K562 (cell line): ENCODE measurements around the gene COX5A. TPM values are rescaled to one million over a fixed set of nuclear protein-coding genes. Genes with fewer than 3 reads are reported as not detected.
A peak's percentile ranks its signal among the peaks of the same experiment; 100 is the strongest.

Source experiments
- ATAC-seq: fragments of 200-7000 bp; cut with Tn5 transposase; 3 replicates; pipeline ENCODE4 v1.9.1; 2020; ENCODE audit warnings: moderate library complexity
- BruUV-seq: library from RNA; stranded (reverse); fragments of 400-500 nt; replicated peaks from 2 replicates; lab custom pipeline; 2021; lab: Mats Ljungman, UMichigan
- CTCF ChIA-PET: fragments of 300-600 bp; formaldehyde crosslinking; extraction: SDS; loops from one replicate; lab custom pipeline; 2021; ENCODE audit warnings: low intra/inter-chr PET ratio; lab: Yijun Ruan, JAX
- POLR2A ChIA-PET: fragments of 300-600, 350-650 bp; sonication (Branson Sonifier 250); formaldehyde crosslinking; extraction: SDS; loops from one replicate; lab custom pipeline; 2021; ENCODE audit warnings: antibody characterized with exemption, inconsistent platforms; lab: Yijun Ruan, JAX
- DNase-seq, 4 experiments: peaks; one replicate each; pipeline versions ENCODE4 v3.0.0 to v3.0.0-alpha.2; 2011 to 2018; ENCODE audit warnings: low spot score in 3 of 4, mixed read lengths in 3 of 4; ENCODE audit errors: extremely low read depth in 1 of 4
- FAIRE-seq: peaks from 2 replicates; lab custom pipeline; 2011; peaks lifted over from hg19 to GRCh38; lab: Jason Lieb, UNC
- H2AFZ ChIP-seq: 2 replicates; pipeline ENCODE4 v1.6.0; 2011; ENCODE audit warnings: low read depth, low read length, control low read depth, inconsistent platforms
- H3K27ac ChIP-seq: fragments of 200-600 bp; 3 replicates; pipeline ENCODE4 v1.8.0; 2011; ENCODE audit warnings: low read depth, mild to moderate bottlenecking, control low read depth, inconsistent platforms, low read length, moderate library complexity, mixed read lengths; ENCODE audit errors: extremely low read depth
- H3K27me3 ChIP-seq, 2 experiments: fragments of 300-600 bp in 1 of 2; 2 replicates in 1 of 2; 3 replicates in 1 of 2; pipeline versions ENCODE4 v1.6.0 to v1.8.0; 2011; ENCODE audit warnings: inconsistent platforms in 2 of 2, low read length in 2 of 2, mild to moderate bottlenecking in 1 of 2, mixed read lengths in 1 of 2, moderate library complexity in 1 of 2; ENCODE audit not compliant: control insufficient read depth in 2 of 2, insufficient read depth in 2 of 2
- H3K36me3 ChIP-seq: fragments of 300-600 bp; 3 replicates; pipeline ENCODE4 v1.8.0; 2011; ENCODE audit warnings: mild to moderate bottlenecking, low read length, inconsistent platforms; ENCODE audit not compliant: control insufficient read depth, insufficient read depth
- H3K4me1 ChIP-seq, 2 experiments: fragments of 200-600 bp in 1 of 2; replicated peaks in 1 of 2; 2 replicates in 1 of 2; 3 replicates in 1 of 2; pipeline versions ENCODE4 v1.5.1 to v1.8.0; 2011; ENCODE audit warnings: inconsistent platforms in 2 of 2, low read length in 2 of 2, mild to moderate bottlenecking in 1 of 2, mixed read lengths in 1 of 2, moderate library complexity in 1 of 2; ENCODE audit not compliant: control insufficient read depth in 2 of 2, insufficient read depth in 2 of 2
- H3K4me2 ChIP-seq: 2 replicates; pipeline ENCODE4 v1.6.1; 2011; ENCODE audit warnings: low read length, control low read depth, inconsistent platforms, mixed read lengths; ENCODE audit not compliant: insufficient read depth
- H3K4me3 ChIP-seq: fragments of 200-600 bp; sonication (generic), shearing (Covaris generic); 2 replicates; pipeline ENCODE4 v1.5.1; 2016; ENCODE audit warnings: control low read depth, inconsistent platforms
- H3K79me2 ChIP-seq: fragments of 200-600 bp; 3 replicates; pipeline ENCODE4 v1.8.0; 2011; ENCODE audit warnings: low read length, inconsistent platforms; ENCODE audit not compliant: control insufficient read depth, insufficient read depth
- H3K9ac ChIP-seq, 2 experiments: 2 replicates each; pipeline versions ENCODE4 v1.6.0 to v1.6.1; 2011; ENCODE audit warnings: low read depth in 2 of 2, low read length in 2 of 2, control low read depth in 1 of 2, inconsistent platforms in 1 of 2, mild to moderate bottlenecking in 1 of 2, mixed read lengths in 1 of 2; ENCODE audit not compliant: insufficient read depth in 1 of 2
- H3K9me1 ChIP-seq: one replicate; pipeline ENCODE4 v1.6.0; 2011; ENCODE audit warnings: inconsistent platforms, mild to moderate bottlenecking, low read length, moderate library complexity; ENCODE audit not compliant: control insufficient read depth, insufficient read depth
- H3K9me3 ChIP-seq: replicated peaks from 2 replicates; pipeline ENCODE4 v1.5.1; 2011; ENCODE audit warnings: low read depth, low read length, inconsistent platforms; ENCODE audit not compliant: control insufficient read depth, insufficient read depth
- H4K20me1 ChIP-seq: replicated peaks from 2 replicates; pipeline ENCODE4 v1.6.1; 2011; ENCODE audit warnings: low read length, inconsistent platforms, mixed read lengths; ENCODE audit not compliant: control insufficient read depth, insufficient read depth
- ATF1 ChIP-seq, 2 experiments: fragments of 450-650 bp in 1 of 2; IDR thresholded peaks; 2 replicates each; pipeline ENCODE4 v1.6.1; 2016; ENCODE audit warnings: missing compliant biosample characterization in 1 of 2, missing genetic modification characterization in 1 of 2
- CBFA2T3 ChIP-seq: fragments of 450-650 bp; IDR thresholded peaks from 2 replicates; pipeline ENCODE4 v1.6.1; 2017
- CBFB ChIP-seq: sonication (generic); formaldehyde crosslinking; IDR thresholded peaks from 2 replicates; pipeline ENCODE4 v1.4.0; 2020; ENCODE audit warnings: mild to moderate bottlenecking, missing genetic modification reagents
- DIDO1 ChIP-seq: fragments of 450-650 bp; IDR thresholded peaks from 2 replicates; pipeline ENCODE4 v1.6.1; 2016; ENCODE audit warnings: low read depth, missing biosample characterization, missing genetic modification characterization
- GABPB2 ChIP-seq: fragments of 250-450 bp; sonication (Bioruptor Pico); conservative IDR thresholded peaks from 2 replicates; pipeline ENCODE4 v1.5.1; 2021; ENCODE audit warnings: mild to moderate bottlenecking
- GTF2A2 ChIP-seq: IDR thresholded peaks from 2 replicates; pipeline ENCODE4 v1.6.1; 2016; ENCODE audit warnings: mild to moderate bottlenecking, missing genetic modification characterization, missing compliant biosample characterization
- JUN ChIP-seq, 2 experiments: sonication (generic) in 1 of 2; formaldehyde crosslinking in 1 of 2; IDR thresholded peaks; 2 replicates each; pipeline versions ENCODE4 v1.6.1 to v1.8.0; 2012 to 2022; ENCODE audit warnings: borderline replicate concordance in 2 of 2, mild to moderate bottlenecking in 2 of 2, improper control_type of control experiment in 1 of 2, low read depth in 1 of 2, low read length in 1 of 2, missing genetic modification reagents in 1 of 2
- KDM1A ChIP-seq, 2 experiments: fragments of 450-650 bp; IDR thresholded peaks; 2 replicates each; pipeline ENCODE4 v1.6.1; 2016; ENCODE audit warnings: mild to moderate bottlenecking in 2 of 2
- MXD1 ChIP-seq: fragments of 250-450 bp; sonication (Bioruptor Pico); IDR thresholded peaks from 2 replicates; pipeline ENCODE4 v1.8.0; 2021; ENCODE audit warnings: borderline replicate concordance, mild to moderate bottlenecking, moderate library complexity; ENCODE audit not compliant: poor library complexity, severe bottlenecking
- PHF21A ChIP-seq: fragments of 450-650 bp; IDR thresholded peaks from 2 replicates; pipeline ENCODE4 v1.6.1; 2017; ENCODE audit warnings: low read depth, borderline replicate concordance
- RBM25 ChIP-seq: fragments of 200-400 bp; formaldehyde crosslinking; IDR thresholded peaks from 2 replicates; pipeline ENCODE4 v1.6.1; 2018; ENCODE audit warnings: low read length, low read depth, moderate library complexity; ENCODE audit not compliant: severe bottlenecking
- RUNX1 ChIP-seq: sonication (generic); IDR thresholded peaks from 2 replicates; pipeline ENCODE4 v1.6.1; 2016; ENCODE audit warnings: antibody characterized with exemption, low read depth
- WGBS: fragments of 100-300 bp; shearing (Covaris generic); methylation state at CpG from one replicate; pipeline ENCODE4 v1.1.6; 2016; ENCODE audit warnings: low coverage, mixed read lengths; ENCODE audit not compliant: insufficient coverage; ENCODE audit errors: missing lambda C conversion rate; 5-methylcytosine and 5-hydroxymethylcytosine counted together
- in situ Hi-C: fragments of 300-500 bp; cut with MboI; formaldehyde crosslinking; loops from 4 replicates; pipeline ENCODE4 v1.15.0; 2018; ENCODE audit warnings: inconsistent platforms, mixed read lengths
- intact Hi-C: fragments of 100-400 bp; cut with micrococcal nuclease; formaldehyde crosslinking; loops from 2 replicates; pipeline ENCODE4 v1.14.2; 2022
- polyA plus RNA-seq, 8 experiments: library from polyadenylated mRNA; depleted of rRNA in 4 of 8; stranded (reverse) in 5 of 8; unstranded in 3 of 8; fragments of >200 nt; fragmentation: Nextera tagmentation in 2 of 8; fragmentation: Illumina TruSeq in 1 of 8; extraction: Ambion mirVana in 2 of 8; extraction: Trizol in 1 of 8; gene quantifications; 2 replicates each; pipeline versions ENCODE4 v1.2.1 to v1.2.3, GENCODE V29; 2011 to 2014; ENCODE audit warnings: inconsistent platforms in 1 of 8, missing spikeins in 1 of 8
- total RNA-seq, 7 experiments: library from RNA; depleted of rRNA in 6 of 7; stranded (reverse); fragments of >200 nt in 6 of 7; fragmentation: Illumina TruSeq in 2 of 7; extraction: Trizol in 2 of 7; gene quantifications; 2 replicates each; pipeline versions ENCODE4 v1.2.1 to v1.2.3, GENCODE V29; 2011 to 2021; ENCODE audit warnings: low replicate concordance in 1 of 7
- TF ChIP-seq, protein P1 (sequence below), 2 experiments: fragments of 450-650 bp in 1 of 2; sonication (generic) in 1 of 2; formaldehyde crosslinking in 1 of 2; IDR thresholded peaks; 2 replicates each; pipeline versions ENCODE4 v1.7.1 to v1.9.0; 2016 to 2022; ENCODE audit warnings: inconsistent platforms in 1 of 2, mild to moderate bottlenecking in 1 of 2, missing genetic modification reagents in 1 of 2

The COX5A gene
- total and polyA plus RNA-seq, 9 of the 15 experiments (the other 6 are each of a cell fraction or from before 2014, with no cell fraction given) = 86.8 to 553 (median 371) TPM

GRCh38 chr15:74891469-74891868 is 46.4 kb downstream of the COX5A start:
- DNase-seq (no peak), FAIRE-seq (no peak), ATAC-seq (no peak)
- Histone ChIP-seq H3K79me2 (peaks cover 24% of the 10 kb centered on the region), H3K4me2 (peak overlapping the region; percentile 91; the same call in 1 of the 2 replicates), H2AFZ (no peak overlapping the region), H3K27me3 (no peaks in the 10 kb centered on the region), H3K27ac (no peak overlapping the region), H3K9ac (no peak overlapping the region), H3K36me3 (peaks cover 37% of the 10 kb centered on the region; the same call in 2 of the 3 replicates), H3K4me1 (peaks cover 20 to 29% of the 10 kb centered on the region in 2 experiments; a peak in 4 of 5 replicates), H3K9me1 (peaks cover 4% of the 10 kb centered on the region), H3K9me3 (no peaks in the 10 kb centered on the region), H4K20me1 (no peaks in the 10 kb centered on the region), H3K4me3 (no peak overlapping the region)
- intact Hi-C loops = loop anchor here (5.0 kb wide), 1 partner anchor 49 kb away; the partner anchor contains the start of gene ULK3
- ChIA-PET CTCF (no interaction called here), POLR2A (interaction anchor here (0.6 to 1.6 kb wide), 3 partner anchors 10 to 104 kb away, joined by 4 to 5 read pairs (median 4); partner anchors contain the start of genes FAM219B and SCAMP5)
- in situ Hi-C loops = no loop called here
- BruUV-seq = no TSS peak
- WGBS = 96% methylated on average over 3 of the region's 3 CpGs
- TF ChIP-seq CBFA2T3 (no peak), ATF1 (CRISPR knock-in tag; IDR thresholded peaks at IDR 0.05) (no peak), ATF1 (tag; IDR thresholded peaks at IDR 0.05) (no peak), JUN (IDR thresholded peaks at IDR 0.05; ENCODE audit: borderline replicate concordance, low read depth, low read length) (no peak), JUN (CRISPR knock-in tag; IDR thresholded peaks at IDR 0.05; ENCODE audit: borderline replicate concordance) (no peak), GTF2A2 (tag) (no peak), MXD1 (CRISPR knock-in tag) (no peak), KDM1A (IDR thresholded peaks at IDR 0.05) (no peak), CBFB (CRISPR knock-in tag) (no peak), PHF21A (no peak), RUNX1 (no peak), RBM25 (no peak), GABPB2 (CRISPR knock-in tag) (no peak), DIDO1 (tag) (no peak)
- TF ChIP-seq, protein P1, sequence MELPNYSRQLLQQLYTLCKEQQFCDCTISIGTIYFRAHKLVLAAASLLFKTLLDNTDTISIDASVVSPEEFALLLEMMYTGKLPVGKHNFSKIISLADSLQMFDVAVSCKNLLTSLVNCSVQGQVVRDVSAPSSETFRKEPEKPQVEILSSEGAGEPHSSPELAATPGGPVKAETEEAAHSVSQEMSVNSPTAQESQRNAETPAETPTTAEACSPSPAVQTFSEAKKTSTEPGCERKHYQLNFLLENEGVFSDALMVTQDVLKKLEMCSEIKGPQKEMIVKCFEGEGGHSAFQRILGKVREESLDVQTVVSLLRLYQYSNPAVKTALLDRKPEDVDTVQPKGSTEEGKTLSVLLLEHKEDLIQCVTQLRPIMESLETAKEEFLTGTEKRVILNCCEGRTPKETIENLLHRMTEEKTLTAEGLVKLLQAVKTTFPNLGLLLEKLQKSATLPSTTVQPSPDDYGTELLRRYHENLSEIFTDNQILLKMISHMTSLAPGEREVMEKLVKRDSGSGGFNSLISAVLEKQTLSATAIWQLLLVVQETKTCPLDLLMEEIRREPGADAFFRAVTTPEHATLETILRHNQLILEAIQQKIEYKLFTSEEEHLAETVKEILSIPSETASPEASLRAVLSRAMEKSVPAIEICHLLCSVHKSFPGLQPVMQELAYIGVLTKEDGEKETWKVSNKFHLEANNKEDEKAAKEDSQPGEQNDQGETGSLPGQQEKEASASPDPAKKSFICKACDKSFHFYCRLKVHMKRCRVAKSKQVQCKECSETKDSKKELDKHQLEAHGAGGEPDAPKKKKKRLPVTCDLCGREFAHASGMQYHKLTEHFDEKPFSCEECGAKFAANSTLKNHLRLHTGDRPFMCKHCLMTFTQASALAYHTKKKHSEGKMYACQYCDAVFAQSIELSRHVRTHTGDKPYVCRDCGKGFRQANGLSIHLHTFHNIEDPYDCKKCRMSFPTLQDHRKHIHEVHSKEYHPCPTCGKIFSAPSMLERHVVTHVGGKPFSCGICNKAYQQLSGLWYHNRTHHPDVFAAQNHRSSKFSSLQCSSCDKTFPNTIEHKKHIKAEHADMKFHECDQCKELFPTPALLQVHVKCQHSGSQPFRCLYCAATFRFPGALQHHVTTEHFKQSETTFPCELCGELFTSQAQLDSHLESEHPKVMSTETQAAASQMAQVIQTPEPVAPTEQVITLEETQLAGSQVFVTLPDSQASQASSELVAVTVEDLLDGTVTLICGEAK (IDR thresholded peaks at IDR 0.05) = no peak
- TF ChIP-seq, protein P1 (CRISPR knock-in tag; IDR thresholded peaks at IDR 0.05) = no peak
